Mesenchymal stem cell (in vitro differentiated cells and primary cell): ENCODE data around the gene MGLL.
A peak's percentile ranks its signal among the peaks of the same experiment; 100 is the strongest.

Experiments
- DNase-seq: peaks from one replicate; pipeline ENCODE4 v3.0.0-alpha.2; 2013
- H2AFZ ChIP-seq: one replicate; pipeline ENCODE4 v1.6.1; 2013; ENCODE audit warnings: low read depth, mild to moderate bottlenecking, control low read depth, inconsistent platforms, low read length, moderate library complexity
- H2AK5ac ChIP-seq: 2 replicates; pipeline ENCODE4 v1.6.1; 2013; ENCODE audit warnings: low read length, moderate library complexity, mild to moderate bottlenecking, inconsistent platforms; ENCODE audit not compliant: severe bottlenecking
- H2BK120ac ChIP-seq: one replicate; pipeline ENCODE4 v1.6.1; 2013; ENCODE audit warnings: low read depth, mild to moderate bottlenecking, inconsistent platforms, low read length, moderate library complexity
- H2BK12ac ChIP-seq, 2 experiments: one replicate each; pipeline ENCODE4 v1.6.1; 2013; ENCODE audit warnings: inconsistent platforms in 2 of 2, low read length in 2 of 2, mild to moderate bottlenecking in 2 of 2, moderate library complexity in 2 of 2, control low read depth in 1 of 2
- H2BK15ac ChIP-seq: one replicate; pipeline ENCODE4 v1.6.1; 2013; ENCODE audit warnings: mild to moderate bottlenecking, low read depth, inconsistent platforms; ENCODE audit not compliant: poor library complexity, severe bottlenecking
- H2BK5ac ChIP-seq: 2 replicates; pipeline ENCODE4 v1.6.1; 2013; ENCODE audit warnings: low read depth, mild to moderate bottlenecking, low read length, control low read depth, inconsistent platforms; ENCODE audit not compliant: poor library complexity, severe bottlenecking
- H3K14ac ChIP-seq, 2 experiments: one replicate each; pipeline ENCODE4 v1.6.1; 2013; ENCODE audit warnings: inconsistent platforms in 2 of 2, low read length in 2 of 2, control low read depth in 1 of 2, mild to moderate bottlenecking in 1 of 2, moderate library complexity in 1 of 2
- H3K18ac ChIP-seq, 2 experiments: one replicate each; pipeline ENCODE4 v1.6.1; 2013; ENCODE audit warnings: inconsistent platforms in 2 of 2, low read length in 2 of 2, control low read depth in 1 of 2, low read depth in 1 of 2, mild to moderate bottlenecking in 1 of 2
- H3K23ac ChIP-seq, 2 experiments: one replicate each; pipeline ENCODE4 v1.6.1; 2013; ENCODE audit warnings: inconsistent platforms in 2 of 2, low read length in 2 of 2, mild to moderate bottlenecking in 2 of 2, moderate library complexity in 2 of 2, control low read depth in 1 of 2
- H3K27ac ChIP-seq: 2 replicates; pipeline ENCODE4 v1.5.1; 2013; ENCODE audit warnings: mild to moderate bottlenecking, moderate library complexity, low read length, control low read depth, inconsistent platforms; ENCODE audit not compliant: poor library complexity, severe bottlenecking
- H3K27me3 ChIP-seq, 2 experiments: 2 replicates each; pipeline versions ENCODE4 v1.6.1 to v1.7.0; 2013; ENCODE audit warnings: low read length in 2 of 2, mild to moderate bottlenecking in 2 of 2, moderate library complexity in 2 of 2, control low read depth in 1 of 2, inconsistent platforms in 1 of 2; ENCODE audit not compliant: control insufficient read depth in 1 of 2, insufficient read depth in 1 of 2
- H3K36me3 ChIP-seq, 2 experiments: 2 replicates each; pipeline versions ENCODE4 v1.6.1 to v1.7.0; 2013; ENCODE audit warnings: low read length in 2 of 2, control low read depth in 1 of 2, inconsistent platforms in 1 of 2, low read depth in 1 of 2, mild to moderate bottlenecking in 1 of 2; ENCODE audit not compliant: insufficient read depth in 2 of 2, control insufficient read depth in 1 of 2
- H3K4ac ChIP-seq, 2 experiments: one replicate each; pipeline ENCODE4 v1.6.1; 2013; ENCODE audit warnings: inconsistent platforms in 2 of 2, low read length in 2 of 2, mild to moderate bottlenecking in 2 of 2, moderate library complexity in 2 of 2, control low read depth in 1 of 2, low read depth in 1 of 2
- H3K4me1 ChIP-seq: 2 replicates; pipeline ENCODE4 v1.6.1; 2013; ENCODE audit warnings: low read depth, low read length, control low read depth; ENCODE audit not compliant: control insufficient read depth, insufficient read depth
- H3K4me2 ChIP-seq: 2 replicates; pipeline ENCODE4 v1.6.1; 2013; ENCODE audit warnings: low read length, mild to moderate bottlenecking, inconsistent platforms; ENCODE audit not compliant: poor library complexity, severe bottlenecking
- H3K4me3 ChIP-seq, 2 experiments: 2 replicates each; pipeline versions ENCODE4 v1.5.1 to v1.7.0; 2013; ENCODE audit warnings: low read length in 2 of 2, mild to moderate bottlenecking in 2 of 2, control low read depth in 1 of 2, low read depth in 1 of 2; ENCODE audit not compliant: insufficient read depth in 1 of 2
- H3K79me1 ChIP-seq: replicated peaks from 2 replicates; pipeline ENCODE4 v1.6.1; 2013; ENCODE audit warnings: mild to moderate bottlenecking, control low read depth, low read length, inconsistent platforms; ENCODE audit not compliant: poor library complexity, severe bottlenecking
- H3K9ac ChIP-seq: 2 replicates; pipeline ENCODE4 v1.7.0; 2013; ENCODE audit warnings: mild to moderate bottlenecking, low read length, moderate library complexity
- H3K9me3 ChIP-seq: 2 replicates; pipeline ENCODE4 v1.7.0; 2013; ENCODE audit warnings: mild to moderate bottlenecking, low read length; ENCODE audit not compliant: control insufficient read depth
- H4K8ac ChIP-seq: one replicate; pipeline ENCODE4 v1.6.1; 2013; ENCODE audit warnings: inconsistent platforms, mild to moderate bottlenecking, low read length, moderate library complexity
- H4K91ac ChIP-seq: one replicate; pipeline ENCODE4 v1.6.1; 2013; ENCODE audit warnings: mild to moderate bottlenecking, low read length, inconsistent platforms
- WGBS: methylation state at CpG from one replicate; pipeline ENCODE4 v1.1.7; 2013; ENCODE audit warnings: mixed read lengths; 5-methylcytosine and 5-hydroxymethylcytosine counted together

Gene MGLL

DNA sequence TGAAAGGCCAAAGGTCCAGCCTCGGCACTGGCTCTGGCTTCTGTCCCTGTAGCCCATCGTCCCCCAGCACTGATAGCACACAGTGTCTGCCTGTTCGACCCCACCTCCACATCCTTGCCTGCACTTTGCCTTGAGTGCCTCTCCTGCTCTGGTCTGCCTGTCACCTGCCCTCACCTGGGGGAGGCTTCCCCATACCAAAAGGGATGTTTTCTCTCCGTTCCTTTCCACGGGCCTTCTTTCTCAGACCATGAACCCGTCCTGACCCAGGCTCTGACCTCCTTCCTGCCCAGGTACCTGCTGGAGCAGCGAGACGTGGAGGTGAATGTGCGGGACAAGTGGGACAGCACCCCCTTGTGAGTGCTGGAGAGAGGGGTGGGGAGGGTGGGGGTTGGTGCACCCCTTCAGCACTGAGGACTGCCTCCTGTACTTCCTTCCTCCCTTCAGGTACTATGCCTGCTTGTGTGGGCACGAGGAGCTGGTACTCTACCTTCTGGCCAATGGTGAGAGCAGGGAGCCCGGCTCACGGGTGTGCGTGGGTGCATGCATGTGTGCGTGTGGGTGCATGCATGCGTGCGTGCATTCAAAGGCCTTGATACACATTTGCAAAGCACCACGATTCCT, 148.1 kb downstream of the MGLL start:
- Histone ChIP-seq H2AK5ac (no peak overlapping the region), H3K18ac (no peak overlapping the region), H3K27ac (no peak overlapping the region), H4K8ac (peak overlapping the region; percentile 56), H3K4me3 (peak overlapping the region in 1 of 2 experiments; percentile 92), H2BK15ac (no peak overlapping the region), H2BK5ac (no peak overlapping the region), H2BK12ac (no peak overlapping the region), H3K9me3 (no peaks in the 10 kb centered on the region), H3K4ac (no peak overlapping the region), H3K9ac (peak overlapping the region; percentile 91), H3K23ac (no peak overlapping the region), H4K91ac (no peak overlapping the region), H3K14ac (no peak overlapping the region), H2BK120ac (no peak overlapping the region), H3K4me2 (no peak overlapping the region), H3K27me3 (no peaks in the 10 kb centered on the region), H3K36me3 (peaks cover 35 to 45% of the 10 kb centered on the region in 2 experiments), H3K79me1 (peaks cover 18% of the 10 kb centered on the region), H2AFZ (no peak overlapping the region), H3K4me1 (peaks cover 23% of the 10 kb centered on the region)
- DNase-seq: no peak
- WGBS: 84% methylated on average over 14 of the region's 17 CpGs

DNA sequence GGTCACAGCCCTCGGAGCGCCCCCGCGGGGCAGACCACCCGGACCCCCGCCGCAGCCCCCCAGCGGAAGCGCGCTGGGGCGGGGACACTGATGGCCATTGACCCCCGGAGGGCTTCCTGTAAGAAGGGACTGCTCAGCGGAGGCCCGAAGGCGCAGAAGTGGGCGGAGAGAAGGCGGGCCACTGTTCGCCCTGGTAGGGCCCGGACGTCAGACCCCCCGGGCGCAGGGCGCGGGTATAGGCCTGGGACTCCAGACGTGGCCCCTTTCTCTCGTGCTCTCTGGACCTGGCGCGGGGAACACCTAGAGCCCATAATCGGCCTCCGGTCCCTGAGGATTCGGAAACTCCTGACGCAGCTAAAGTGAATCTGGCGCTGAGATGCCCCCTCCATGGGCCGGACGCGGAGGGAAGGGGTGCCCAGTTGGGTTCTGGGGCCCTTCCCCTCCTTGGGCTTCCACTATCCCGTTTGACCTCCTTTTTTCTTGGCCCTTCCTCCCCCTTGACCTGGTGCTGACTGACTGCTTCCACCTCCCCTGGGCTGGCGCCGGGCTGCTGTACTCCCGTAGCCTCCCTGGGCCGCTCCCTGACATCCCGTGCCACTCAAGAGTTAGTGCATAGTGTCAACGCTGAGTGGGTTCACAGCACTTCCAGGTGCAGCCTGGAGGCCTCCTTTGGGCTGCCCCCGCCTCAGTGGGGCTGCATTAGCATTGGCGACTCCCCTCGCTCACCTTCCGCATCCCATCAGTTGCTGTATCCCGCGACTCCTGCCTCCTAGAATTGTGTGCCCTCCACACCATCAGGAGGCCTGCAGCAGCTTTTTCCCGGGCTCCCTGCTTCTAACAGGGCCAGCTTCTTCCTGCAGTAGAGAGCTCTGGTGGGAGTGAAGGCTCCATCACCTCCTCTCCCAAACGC, 148.9 kb downstream of the MGLL start:
- Histone ChIP-seq H2AFZ (peak overlapping the region; percentile 33), H2BK12ac (peak overlapping the region in 1 of 2 experiments; percentile 35), H3K4me2 (peak overlapping the region; percentile 71), H2BK15ac (peak overlapping the region; percentile 28), H3K4ac (peak overlapping the region in 1 of 2 experiments; percentile 20), H3K18ac (peak overlapping the region; percentile 56 to 62), H3K9me3 (no peaks in the 10 kb centered on the region), H2BK5ac (no peak overlapping the region), H3K9ac (peak overlapping the region; percentile 91), H4K91ac (no peak overlapping the region), H3K4me1 (peaks cover 23% of the 10 kb centered on the region), H3K36me3 (peaks cover 31 to 37% of the 10 kb centered on the region in 2 experiments), H3K27ac (no peak overlapping the region), H3K23ac (no peak overlapping the region), H3K27me3 (no peaks in the 10 kb centered on the region), H3K14ac (no peak overlapping the region), H2BK120ac (peak overlapping the region; percentile 9), H3K4me3 (peak overlapping the region; percentile 73 to 92), H4K8ac (peak overlapping the region; percentile 56), H3K79me1 (peaks cover 18% of the 10 kb centered on the region), H2AK5ac (no peak overlapping the region)
- WGBS: 12% methylated on average over 49 of the region's 51 CpGs
- peak; percentile 68 for DNase-seq

DNA sequence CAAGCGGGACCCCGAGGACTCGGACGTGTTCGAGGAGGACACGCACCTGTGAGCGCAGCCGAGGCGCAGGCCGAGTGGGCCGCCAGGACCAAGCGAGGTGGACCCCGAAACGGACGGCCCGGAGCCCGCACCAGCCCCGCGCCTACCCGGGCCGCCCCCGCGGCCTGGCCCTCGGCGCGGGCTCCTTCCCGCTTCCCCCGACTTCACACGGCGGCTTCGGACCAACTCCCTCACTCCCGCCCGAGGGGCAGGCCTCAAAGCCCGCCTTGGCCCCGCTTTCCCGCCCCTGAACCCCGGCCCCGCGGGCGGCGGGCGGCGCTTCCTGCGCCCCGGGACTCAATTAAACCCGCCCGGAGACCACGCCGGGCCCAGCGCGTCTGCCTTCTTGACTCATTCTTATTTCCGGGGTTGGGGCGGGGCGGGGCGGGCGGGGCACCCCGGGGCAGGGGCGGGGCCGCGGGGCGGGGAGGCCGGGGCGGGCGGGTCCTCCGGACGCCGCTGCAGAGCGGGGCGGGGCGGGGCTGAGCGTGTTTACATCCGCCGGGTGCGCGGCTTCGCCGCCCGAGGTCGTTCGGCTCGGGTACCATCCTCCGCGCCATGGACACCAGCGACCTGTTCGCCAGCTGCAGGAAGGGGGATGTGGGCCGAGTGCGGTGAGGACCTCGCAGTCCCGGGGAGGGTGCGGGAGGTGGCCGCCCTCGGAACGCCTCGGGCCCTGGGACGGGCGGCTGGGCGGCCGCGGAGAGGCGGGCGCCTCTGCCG, 149.7 kb downstream of the MGLL start, which contains the start of gene ABTB1:
TSS of gene ABTB1 (plus strand) at position 524 of the 762 bp plus-strand sequence. CDS start at position 598, 74 bp downstream.
- Histone ChIP-seq H3K23ac (peak within 1 kb of the TSS in 1 of 2 experiments; percentile 27), H2AK5ac (no peak within 1 kb of the TSS), H3K79me1 (peaks cover 18% of the 10 kb centered on the region), H3K9me3 (no peaks in the 10 kb centered on the region), H3K27ac (no peak within 1 kb of the TSS), H3K9ac (peak within 1 kb of the TSS; percentile 91), H4K8ac (peak within 1 kb of the TSS; percentile 98), H3K4ac (peak within 1 kb of the TSS; percentile 83 to 97), H3K14ac (peak within 1 kb of the TSS in 1 of 2 experiments; percentile 91), H2AFZ (peak within 1 kb of the TSS; percentile 64), H2BK15ac (peak within 1 kb of the TSS; percentile 76), H3K4me1 (peaks cover 23% of the 10 kb centered on the region), H3K4me2 (peak within 1 kb of the TSS; percentile 74), H3K18ac (peak within 1 kb of the TSS; percentile 86 to 98), H4K91ac (peak within 1 kb of the TSS; percentile 97), H3K4me3 (peak within 1 kb of the TSS; percentile 73 to 92), H2BK5ac (no peak within 1 kb of the TSS), H3K27me3 (no peaks in the 10 kb centered on the region), H3K36me3 (peaks cover 22 to 29% of the 10 kb centered on the region in 2 experiments), H2BK12ac (peak within 1 kb of the TSS in 1 of 2 experiments; percentile 54), H2BK120ac (peak within 1 kb of the TSS; percentile 65)
- DNase-seq: peak; percentile 75
- WGBS: 1% methylated on average over 63 of the region's 102 CpGs
